ENCODE results near the gene LRRC28. TPM values are rescaled to one million over a fixed set of nuclear protein-coding genes. Genes with fewer than 3 reads are reported as not detected.
A peak's percentile ranks its signal among the peaks of the same experiment; 100 is the strongest.

Gene LRRC28
- total and polyA plus RNA-seq, 5 donors: 13.7 to 30.9 (median 30.5) TPM

DNA sequence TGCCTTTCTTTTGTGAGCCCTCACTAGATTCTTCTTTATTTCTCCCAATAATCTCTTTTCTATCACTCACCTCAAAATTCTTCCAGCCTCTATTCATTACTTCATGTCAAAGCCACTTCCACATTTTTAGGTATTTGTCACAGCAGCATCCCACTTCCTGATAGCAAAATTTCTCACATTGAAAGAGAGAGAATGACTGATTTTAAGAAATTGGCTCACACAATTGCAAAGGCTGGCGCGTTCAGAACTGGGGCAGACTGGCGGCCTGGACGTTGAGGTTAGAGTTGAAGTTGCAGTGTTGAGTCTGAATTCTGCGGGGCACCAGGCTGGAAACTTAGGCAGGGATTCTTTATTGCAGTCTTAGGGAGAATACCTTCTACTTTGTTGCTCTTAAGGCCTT is 117.9 kb downstream of the LRRC28 start:
- Histone ChIP-seq H3K9me3 (ENCODE audit: control insufficient read depth, low read length) (no peaks in the 10 kb centered on the region), H3K4me1 (ENCODE audit: control insufficient read depth, insufficient read depth, low read length) (peaks cover 2% of the 10 kb centered on the region), H3K27me3 (ENCODE audit: control insufficient read depth, insufficient read depth) (no peaks in the 10 kb centered on the region), H3K4me3 (ENCODE audit: low read length) (no peak overlapping the region), H3K27ac (ENCODE audit: low read length) (no peak overlapping the region)
- ATAC-seq: no peak
- 94% methylated on average over 5 of the region's 5 CpGs for WGBS
- DNase-seq: no peak
- intact Hi-C loops (cut with DNase I): loop anchor here in 1 of 4 donors (10.0 kb wide), 1 partner anchor 84 kb away; no protein-coding TSS in a partner anchor

DNA sequence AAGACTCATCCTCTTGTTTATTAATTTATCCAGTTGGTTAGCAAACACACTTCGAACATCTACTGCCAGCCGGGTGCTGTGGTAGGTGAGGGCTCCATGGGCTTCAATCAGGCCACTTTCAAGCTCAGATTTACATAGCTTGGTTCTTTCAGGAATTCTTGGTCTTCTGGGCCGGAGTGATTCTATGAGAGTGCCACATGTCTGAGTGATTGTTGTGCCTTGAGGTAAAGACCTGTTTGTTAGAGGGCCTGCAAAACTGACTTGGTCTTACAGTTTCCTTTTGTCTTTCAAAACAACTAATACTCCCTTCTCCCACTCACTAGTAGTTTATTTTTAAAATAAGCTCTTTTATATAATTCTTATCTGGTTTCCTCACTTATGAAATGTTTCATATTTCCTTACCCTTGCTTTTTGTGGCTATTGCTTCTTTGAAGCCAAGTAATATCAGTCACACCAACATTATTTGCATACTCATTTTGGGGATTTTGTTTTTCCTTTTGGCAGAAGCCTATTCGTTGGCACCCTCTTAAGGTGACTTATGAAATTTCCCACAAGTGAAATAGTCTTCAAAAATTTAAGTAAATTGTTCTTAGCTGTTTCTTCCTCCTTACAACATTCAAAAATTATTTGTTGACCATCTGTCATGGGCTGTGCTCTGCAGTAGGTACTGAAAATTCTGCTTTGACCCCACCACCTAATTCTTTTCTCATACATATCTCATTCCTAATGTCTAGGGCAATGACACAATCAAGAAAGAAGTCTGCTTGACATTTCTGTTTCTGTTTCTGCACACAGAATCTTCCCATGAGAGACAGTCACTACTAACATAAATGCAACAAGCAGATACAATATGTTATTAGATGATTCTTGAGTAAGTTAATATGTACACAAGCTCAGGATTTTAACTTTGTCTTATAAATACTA is 120.2 kb downstream of the LRRC28 start:
- no peak overlapping the region for H3K4me3 ChIP-seq (ENCODE audit: low read length)
- DNase-seq (no peak), ATAC-seq (no peak)
- intact Hi-C loops (cut with DNase I): no loop called here
- WGBS: 73% methylated on average over 4 of the region's 4 CpGs
- peak overlapping the region; percentile 27 for H3K27ac ChIP-seq (ENCODE audit: low read length)
- no peaks in the 10 kb centered on the region for H3K9me3 ChIP-seq (ENCODE audit: control insufficient read depth, low read length)
- no peaks in the 10 kb centered on the region for H3K27me3 ChIP-seq (ENCODE audit: control insufficient read depth, insufficient read depth)
- H3K4me1 ChIP-seq (ENCODE audit: control insufficient read depth, insufficient read depth, low read length): peaks cover 2% of the 10 kb centered on the region

DNA sequence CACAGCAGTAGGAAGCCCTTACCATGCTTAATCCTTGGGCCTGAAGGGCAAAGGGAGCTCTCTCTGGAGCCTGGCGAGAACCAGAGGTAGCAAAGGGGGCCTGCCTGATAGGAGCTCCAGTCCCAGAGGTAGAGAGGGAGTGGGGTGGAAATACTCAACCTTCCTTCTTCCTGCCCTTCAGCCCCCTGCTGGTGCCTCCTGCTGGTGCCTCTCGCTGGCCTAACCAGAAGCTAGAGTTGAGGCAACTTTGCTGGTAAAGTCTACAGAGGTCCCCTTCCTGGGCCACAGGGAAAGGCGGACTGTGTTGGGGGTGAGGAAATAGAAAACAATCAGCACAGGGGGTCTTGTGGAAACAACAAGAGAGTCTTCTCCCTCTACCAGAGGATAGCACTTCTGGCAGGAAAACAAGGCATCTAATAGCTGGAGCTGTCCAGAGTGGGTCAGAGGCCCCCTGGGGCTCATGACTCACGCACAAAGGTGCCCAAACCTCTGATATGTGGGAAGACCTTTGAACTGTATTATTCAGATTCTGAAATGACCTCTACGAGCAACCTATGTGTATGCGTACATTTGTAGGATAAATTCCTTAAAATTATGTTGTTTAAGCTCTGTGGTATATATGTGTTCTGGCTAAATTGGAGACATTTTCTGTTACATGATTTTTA is 133.9 kb downstream of the LRRC28 start:
- 93% methylated on average over 6 of the region's 6 CpGs for WGBS
- DNase-seq (no peak), ATAC-seq (peak in 1 of 2 donors; percentile 39)
- no peaks in the 10 kb centered on the region for H3K27me3 ChIP-seq (ENCODE audit: control insufficient read depth, insufficient read depth)
- no peak overlapping the region for H3K4me3 ChIP-seq (ENCODE audit: low read length)
- no peak overlapping the region for H3K27ac ChIP-seq (ENCODE audit: low read length)
- intact Hi-C loops (cut with DNase I): no loop called here
- no peaks in the 10 kb centered on the region for H3K9me3 ChIP-seq (ENCODE audit: control insufficient read depth, low read length)
- H3K4me1 ChIP-seq (ENCODE audit: control insufficient read depth, insufficient read depth, low read length): peaks cover 8% of the 10 kb centered on the region

DNA sequence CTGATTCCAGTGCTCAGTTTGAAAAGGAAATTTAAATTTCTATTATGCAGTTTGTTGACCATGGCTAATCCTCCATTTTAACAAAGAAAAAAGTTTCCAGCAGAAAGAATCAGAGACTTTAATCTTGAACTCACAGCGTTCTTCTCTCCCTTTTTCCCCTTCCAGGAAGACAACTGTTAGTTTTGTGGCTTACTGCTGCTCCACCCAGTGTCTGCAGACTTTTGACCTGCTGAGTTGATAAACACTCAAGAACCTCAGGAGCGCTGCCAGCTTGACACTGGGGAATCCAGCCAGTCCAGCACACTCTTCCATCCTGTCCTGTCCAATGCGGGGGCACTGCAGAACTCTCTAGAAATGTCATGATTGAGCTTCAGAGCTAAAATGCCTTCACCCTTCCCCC is 134.6 kb downstream of the LRRC28 start:
- intact Hi-C loops (cut with DNase I): no loop called here
- no peaks in the 10 kb centered on the region for H3K9me3 ChIP-seq (ENCODE audit: control insufficient read depth, low read length)
- peak overlapping the region; percentile 7 for H3K27ac ChIP-seq (ENCODE audit: low read length)
- H3K4me1 ChIP-seq (ENCODE audit: control insufficient read depth, insufficient read depth, low read length): peaks cover 8% of the 10 kb centered on the region
- 20% methylated on average over 3 of the region's 3 CpGs for WGBS
- no peak overlapping the region for H3K4me3 ChIP-seq (ENCODE audit: low read length)
- ATAC-seq: peak; percentile 93 to 97
- peak; percentile 84 to 94 (median 88) for DNase-seq
- no peaks in the 10 kb centered on the region for H3K27me3 ChIP-seq (ENCODE audit: control insufficient read depth, insufficient read depth)

DNA sequence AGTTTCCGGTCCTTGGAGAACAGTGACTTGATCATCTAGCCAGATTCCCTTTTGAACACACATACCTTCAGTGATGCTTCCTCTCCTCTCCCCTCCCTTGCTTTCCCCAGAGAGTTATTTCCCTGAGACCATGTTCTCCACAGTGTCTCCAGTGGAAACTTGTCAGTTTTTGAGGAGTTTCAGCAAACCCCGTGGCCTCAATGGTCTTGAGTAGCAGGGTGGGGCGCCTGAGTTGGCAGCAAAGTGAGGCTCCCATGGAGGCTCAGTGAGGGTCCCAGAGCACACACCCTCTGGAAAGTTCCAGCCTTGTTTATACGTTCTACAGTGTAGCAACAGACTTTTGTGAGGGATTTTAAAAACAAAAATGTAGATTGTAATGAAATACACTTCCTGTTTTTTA is 135.1 kb downstream of the LRRC28 start:
- Histone ChIP-seq H3K27me3 (ENCODE audit: control insufficient read depth, insufficient read depth) (no peaks in the 10 kb centered on the region), H3K4me3 (ENCODE audit: low read length) (no peak overlapping the region), H3K9me3 (ENCODE audit: control insufficient read depth, low read length) (no peaks in the 10 kb centered on the region), H3K4me1 (ENCODE audit: control insufficient read depth, insufficient read depth, low read length) (peaks cover 8% of the 10 kb centered on the region), H3K27ac (ENCODE audit: low read length) (peak overlapping the region; percentile 30)
- intact Hi-C loops (cut with DNase I): no loop called here
- DNase-seq (peak in 2 of 3 donors; percentile 33 to 75), ATAC-seq (peak; percentile 64 to 80)
- WGBS: 51% methylated on average over 4 of the region's 4 CpGs

DNA sequence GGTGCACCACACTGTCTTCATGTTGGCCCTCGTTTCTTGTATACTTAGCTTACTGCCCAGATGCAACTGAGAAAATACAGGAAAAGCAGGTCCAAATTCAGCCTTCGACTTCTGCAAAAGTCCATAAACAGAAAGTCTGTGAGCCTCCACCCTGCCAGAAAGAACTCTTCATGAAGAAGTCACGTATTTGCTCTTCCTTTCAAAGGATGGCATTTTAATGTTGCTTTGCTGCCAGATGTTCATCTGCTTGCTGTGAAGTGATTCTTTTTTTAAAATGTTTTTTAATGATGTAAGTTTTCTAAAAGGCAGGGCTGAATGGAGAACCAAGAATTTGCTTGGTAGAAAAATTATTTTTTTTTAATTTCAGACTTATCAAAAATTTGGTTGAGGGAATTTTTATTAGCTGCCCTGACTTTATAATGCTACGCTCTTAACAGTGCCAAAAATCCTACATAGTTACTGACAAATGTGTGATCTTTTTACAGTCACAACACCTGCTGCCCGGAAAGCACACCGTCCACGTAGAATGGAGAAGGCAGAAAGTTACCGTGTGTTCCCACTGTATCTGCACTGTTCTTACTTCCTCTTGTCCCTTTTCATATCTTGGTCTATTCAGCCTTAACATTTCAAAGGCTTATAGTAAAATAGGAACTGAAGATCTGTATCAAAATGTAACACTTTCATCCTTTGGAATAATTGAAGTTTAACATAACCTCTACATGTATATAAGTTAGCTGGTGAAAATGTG is 136.3 kb downstream of the LRRC28 start:
- DNase-seq (no peak), ATAC-seq (no peak)
- intact Hi-C loops (cut with DNase I): no loop called here
- Histone ChIP-seq H3K4me1 (ENCODE audit: control insufficient read depth, insufficient read depth, low read length) (peaks cover 8% of the 10 kb centered on the region), H3K27me3 (ENCODE audit: control insufficient read depth, insufficient read depth) (no peaks in the 10 kb centered on the region), H3K4me3 (ENCODE audit: low read length) (no peak overlapping the region), H3K9me3 (ENCODE audit: control insufficient read depth, low read length) (no peaks in the 10 kb centered on the region), H3K27ac (ENCODE audit: low read length) (peak overlapping the region; percentile 27)
- 79% methylated on average over 8 of the region's 8 CpGs for WGBS

DNA sequence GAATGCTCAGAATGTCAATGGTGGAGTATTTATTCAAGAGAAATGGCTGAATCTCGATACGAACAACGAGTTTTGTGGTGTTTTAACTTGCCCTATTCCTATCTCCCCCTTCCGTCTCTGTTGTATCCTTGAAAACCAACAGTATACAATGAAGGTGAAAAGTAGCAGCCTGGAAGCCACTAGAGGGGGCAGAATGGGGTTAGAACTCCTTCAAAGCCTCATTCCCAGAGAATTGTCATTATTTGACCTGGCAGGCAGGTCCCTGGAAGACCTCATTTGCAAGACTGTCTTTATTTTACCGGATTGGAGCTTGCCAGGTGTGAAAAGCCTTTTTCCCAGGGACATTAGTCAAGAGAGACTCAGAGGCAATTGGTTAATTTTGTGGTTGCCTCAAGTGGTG is 139.4 kb downstream of the LRRC28 start:
- ATAC-seq: no peak
- DNase-seq: no peak
- Histone ChIP-seq H3K27ac (ENCODE audit: low read length) (no peak overlapping the region), H3K4me1 (ENCODE audit: control insufficient read depth, insufficient read depth, low read length) (no peaks in the 10 kb centered on the region), H3K4me3 (ENCODE audit: low read length) (no peak overlapping the region), H3K27me3 (ENCODE audit: control insufficient read depth, insufficient read depth) (no peaks in the 10 kb centered on the region), H3K9me3 (ENCODE audit: control insufficient read depth, low read length) (no peaks in the 10 kb centered on the region)
- 74% methylated on average over 5 of the region's 5 CpGs for WGBS
- intact Hi-C loops (cut with DNase I): no loop called here

DNA sequence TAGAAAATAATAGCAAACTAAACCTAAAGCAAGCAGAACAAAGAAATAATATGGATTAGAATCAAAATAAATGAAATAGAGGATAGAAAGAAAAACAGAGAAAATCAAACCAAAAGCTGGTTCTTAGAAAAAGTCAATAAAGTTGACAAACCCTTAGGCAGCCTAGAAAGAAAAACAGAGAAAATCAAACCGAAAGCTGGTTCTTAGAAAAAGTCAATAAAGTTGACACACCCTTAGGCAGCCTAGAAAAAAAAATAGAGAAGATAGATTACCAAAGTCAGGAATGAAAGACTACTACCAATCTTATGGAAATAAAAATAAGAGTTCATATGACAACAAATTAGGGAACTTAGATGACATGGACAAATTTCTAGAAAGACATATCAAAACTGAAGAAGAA is 142.4 kb downstream of the LRRC28 start:
- no peak for ATAC-seq
- WGBS: 77% methylated on average over 1 of the region's 1 CpG
- no peaks in the 10 kb centered on the region for H3K4me1 ChIP-seq (ENCODE audit: control insufficient read depth, insufficient read depth, low read length)
- DNase-seq: no peak
- H3K4me3 ChIP-seq (ENCODE audit: low read length): no peak overlapping the region
- H3K9me3 ChIP-seq (ENCODE audit: control insufficient read depth, low read length): no peaks in the 10 kb centered on the region
- intact Hi-C loops (cut with DNase I): no loop called here
- no peaks in the 10 kb centered on the region for H3K27me3 ChIP-seq (ENCODE audit: control insufficient read depth, insufficient read depth)
- H3K27ac ChIP-seq (ENCODE audit: low read length): no peak overlapping the region

DNA sequence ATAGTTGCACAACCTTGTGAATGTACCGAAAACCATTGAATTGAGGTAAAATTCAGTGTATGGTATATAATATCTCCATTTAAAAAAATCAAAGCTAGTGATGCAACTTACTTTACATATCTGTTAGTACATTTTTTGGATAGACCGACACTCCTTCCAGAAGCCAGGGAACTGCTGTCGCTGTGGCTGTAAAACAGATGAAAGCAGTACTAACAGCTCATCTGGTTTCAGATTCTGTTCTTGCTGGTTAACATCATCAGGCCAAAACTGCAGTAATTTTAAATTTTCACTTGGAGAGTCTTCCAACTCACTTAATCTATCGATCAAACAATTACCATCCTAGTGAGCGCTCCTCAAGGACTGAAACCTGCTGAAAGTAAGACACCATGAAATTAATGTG is 145.1 kb downstream of the LRRC28 start:
- no peak for ATAC-seq
- intact Hi-C loops (cut with DNase I): no loop called here
- H3K9me3 ChIP-seq (ENCODE audit: control insufficient read depth, low read length): no peaks in the 10 kb centered on the region

DNA sequence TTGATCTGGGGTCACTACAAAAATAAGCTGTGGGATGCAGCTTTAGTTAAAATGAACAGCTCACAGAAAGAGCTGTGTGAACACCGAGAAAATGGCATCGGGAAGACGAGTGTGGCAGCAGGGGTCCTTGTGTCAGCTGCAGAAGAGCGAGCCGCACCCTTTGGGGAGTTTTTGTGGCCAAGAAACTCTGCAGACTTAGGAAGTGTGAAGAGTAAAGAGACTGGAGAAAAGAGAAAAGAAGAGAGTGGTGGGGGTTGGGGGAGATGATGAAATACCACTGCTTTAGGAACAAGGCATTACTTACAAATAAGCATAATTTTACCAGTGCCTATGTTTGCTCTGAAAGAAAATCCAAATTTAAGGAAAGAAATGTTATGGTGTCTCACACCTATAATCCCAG is 147.8 kb downstream of the LRRC28 start:
- intact Hi-C loops (cut with DNase I): no loop called here
- no peak for ATAC-seq
- 76% methylated on average over 5 of the region's 5 CpGs for WGBS

More for the DNA sequence above, 145.1 kb downstream of the LRRC28 start:
- Histone ChIP-seq H3K4me1 (ENCODE audit: control insufficient read depth, insufficient read depth, low read length) (no peaks in the 10 kb centered on the region), H3K27ac (ENCODE audit: low read length) (no peak overlapping the region), H3K27me3 (ENCODE audit: control insufficient read depth, insufficient read depth) (no peaks in the 10 kb centered on the region), H3K4me3 (ENCODE audit: low read length) (no peak overlapping the region)
- 91% methylated on average over 5 of the region's 5 CpGs for WGBS
- DNase-seq: no peak

DNA sequence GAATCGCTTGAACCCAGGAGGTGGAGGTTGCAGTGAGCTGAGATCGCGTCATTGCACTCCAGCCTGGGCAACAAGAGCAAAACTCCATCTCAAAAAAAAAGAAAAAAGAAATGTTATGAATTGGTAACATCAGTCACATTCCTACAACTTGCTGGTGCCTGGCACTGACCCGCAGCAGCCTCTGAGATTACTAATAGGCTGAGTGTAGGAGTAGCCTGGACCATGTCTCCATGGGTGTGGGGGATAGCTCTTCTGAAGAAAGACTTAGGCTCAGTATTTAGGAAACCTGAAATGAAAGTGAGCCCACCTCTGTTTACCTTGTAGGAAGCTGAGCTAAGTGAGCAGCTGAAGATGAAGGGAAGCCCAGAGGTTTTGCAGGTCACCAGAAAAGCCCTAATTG is 148.3 kb downstream of the LRRC28 start:
- Histone ChIP-seq H3K4me3 (ENCODE audit: low read length) (no peak overlapping the region), H3K27ac (ENCODE audit: low read length) (no peak overlapping the region), H3K9me3 (ENCODE audit: control insufficient read depth, low read length) (no peaks in the 10 kb centered on the region), H3K4me1 (ENCODE audit: control insufficient read depth, insufficient read depth, low read length) (no peaks in the 10 kb centered on the region), H3K27me3 (ENCODE audit: control insufficient read depth, insufficient read depth) (no peaks in the 10 kb centered on the region)
- 88% methylated on average over 4 of the region's 4 CpGs for WGBS
- no peak for ATAC-seq
- intact Hi-C loops (cut with DNase I): no loop called here
- DNase-seq: no peak

More for the DNA sequence above, 147.8 kb downstream of the LRRC28 start:
- DNase-seq: no peak
- no peaks in the 10 kb centered on the region for H3K4me1 ChIP-seq (ENCODE audit: control insufficient read depth, insufficient read depth, low read length)
- no peaks in the 10 kb centered on the region for H3K9me3 ChIP-seq (ENCODE audit: control insufficient read depth, low read length)
- no peaks in the 10 kb centered on the region for H3K27me3 ChIP-seq (ENCODE audit: control insufficient read depth, insufficient read depth)
- no peak overlapping the region for H3K27ac ChIP-seq (ENCODE audit: low read length)
- H3K4me3 ChIP-seq (ENCODE audit: low read length): no peak overlapping the region

Data from right cardiac atrium (tissue), 5 donors.